GM19351 (cell line): Measurements from ENCODE around the gene ARMS2.

Experiments
- ATAC-seq: cut with Tn5 transposase; IDR thresholded peaks from one replicate; pipeline ENCODE4 v1.9.1; 2021; ENCODE audit warnings: mild to moderate bottlenecking, moderate library complexity; ENCODE audit not compliant: unreplicated experiment

ARMS2 gene, protein sequence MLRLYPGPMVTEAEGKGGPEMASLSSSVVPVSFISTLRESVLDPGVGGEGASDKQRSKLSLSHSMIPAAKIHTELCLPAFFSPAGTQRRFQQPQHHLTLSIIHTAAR

DNA sequence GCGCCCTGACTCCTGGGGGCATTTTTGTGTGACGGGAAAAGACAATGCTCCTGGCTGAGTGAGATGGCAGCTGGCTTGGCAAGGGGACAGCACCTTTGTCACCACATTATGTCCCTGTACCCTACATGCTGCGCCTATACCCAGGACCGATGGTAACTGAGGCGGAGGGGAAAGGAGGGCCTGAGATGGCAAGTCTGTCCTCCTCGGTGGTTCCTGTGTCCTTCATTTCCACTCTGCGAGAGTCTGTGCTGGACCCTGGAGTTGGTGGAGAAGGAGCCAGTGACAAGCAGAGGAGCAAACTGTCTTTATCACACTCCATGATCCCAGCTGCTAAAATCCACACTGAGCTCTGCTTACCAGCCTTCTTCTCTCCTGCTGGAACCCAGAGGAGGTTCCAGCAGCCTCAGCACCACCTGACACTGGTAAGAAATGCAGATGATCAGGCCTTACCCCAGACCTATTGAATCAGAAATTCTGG, at the start of gene ARMS2:
TSS of gene ARMS2 (plus strand) at position 51 of the 478 bp plus-strand sequence. CDS start at position 126, 75 bp downstream.
- ATAC-seq = no peak

DNA sequence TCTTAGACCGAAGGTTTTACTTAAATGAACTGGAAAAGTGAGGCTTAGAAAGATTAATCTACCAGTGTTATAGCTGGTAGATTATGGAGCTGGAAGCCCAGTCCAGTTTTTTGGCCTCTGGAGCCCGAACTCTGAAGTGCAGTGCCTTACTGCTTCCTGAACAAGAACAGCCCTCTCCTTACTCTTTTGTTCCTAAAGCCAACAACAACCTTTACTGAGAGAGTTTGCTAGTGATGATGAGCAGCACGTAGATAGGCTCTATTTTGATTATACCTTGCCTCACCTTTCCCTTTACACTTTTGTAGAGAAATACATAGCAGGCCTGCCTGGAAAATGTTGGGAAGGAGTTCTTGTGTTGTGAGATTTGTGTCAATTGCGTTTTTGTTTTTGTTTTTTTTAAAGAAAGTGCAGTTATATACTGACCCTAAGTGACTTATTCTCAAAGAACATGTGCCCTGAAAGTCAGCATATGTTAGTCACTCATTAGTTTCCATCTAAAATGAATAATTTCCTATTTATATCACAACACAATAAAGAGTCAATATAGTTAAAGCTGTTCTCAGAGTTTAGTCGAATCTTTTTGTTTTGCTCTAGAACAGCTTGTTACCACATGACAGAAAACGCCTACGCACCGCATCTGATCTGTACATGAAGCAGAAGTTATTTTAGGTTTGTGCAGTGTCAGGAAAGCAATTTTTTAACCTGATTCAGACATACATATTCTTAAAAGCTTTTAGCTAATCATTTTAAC, 46.9 kb upstream of the ARMS2 start:
- no peak for ATAC-seq

DNA sequence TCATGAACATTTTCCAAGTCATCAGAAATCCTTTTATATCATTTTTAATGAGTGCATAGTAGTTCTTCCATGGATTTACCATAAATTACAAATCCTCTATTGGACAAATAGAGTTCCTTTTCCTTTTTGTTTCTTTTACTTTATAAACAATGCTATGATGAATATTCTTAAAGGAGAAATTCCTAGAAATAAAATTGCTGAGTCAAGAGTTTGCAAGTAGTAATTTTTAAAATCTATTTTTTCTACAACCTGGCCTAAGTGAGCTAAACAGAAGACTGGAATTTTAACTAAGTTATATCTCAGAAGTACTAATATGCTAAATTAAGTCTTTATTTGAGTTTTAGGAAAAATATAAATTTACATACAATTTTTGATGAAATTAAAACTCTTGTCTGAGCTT, 41.1 kb upstream of the ARMS2 start:
- ATAC-seq = no peak

DNA sequence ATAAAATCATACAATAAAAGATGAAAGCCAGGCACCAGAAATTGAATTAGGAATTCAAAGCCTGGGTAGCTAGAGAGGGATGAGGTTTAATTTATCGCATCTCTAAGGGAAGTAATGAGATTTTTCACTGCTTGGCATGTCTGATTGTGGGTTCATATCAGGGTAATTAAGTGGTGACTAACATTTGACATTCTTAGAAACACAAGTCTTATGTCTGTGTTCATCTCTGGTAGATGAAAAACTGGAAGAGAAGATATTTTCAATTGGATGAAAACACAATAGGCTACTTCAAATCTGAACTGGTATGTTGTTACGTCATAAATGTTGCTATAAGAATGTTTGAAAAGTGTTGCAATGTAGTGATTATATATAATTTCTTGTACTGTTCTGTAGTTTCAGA, 36.8 kb upstream of the ARMS2 start:
- ATAC-seq = no peak

DNA sequence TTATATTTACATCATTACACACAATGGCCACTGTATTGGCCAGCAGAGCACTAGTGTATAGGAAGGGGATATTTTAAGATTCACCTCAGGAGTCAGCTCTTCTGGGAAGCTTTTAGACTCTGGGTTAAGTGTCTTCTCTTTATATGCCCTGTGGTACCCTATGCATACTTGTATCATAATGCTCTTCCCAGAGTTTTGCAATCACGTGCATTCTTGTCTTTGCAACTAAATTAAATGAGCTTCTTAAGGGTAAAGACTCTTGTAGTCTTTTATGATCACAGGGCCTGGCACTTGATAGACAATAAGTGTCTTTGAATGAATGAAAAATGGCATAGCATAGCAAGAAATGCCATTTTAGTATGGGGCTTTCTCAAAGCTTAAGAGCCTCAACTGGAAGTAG, 35.4 kb upstream of the ARMS2 start:
- no peak for ATAC-seq

DNA sequence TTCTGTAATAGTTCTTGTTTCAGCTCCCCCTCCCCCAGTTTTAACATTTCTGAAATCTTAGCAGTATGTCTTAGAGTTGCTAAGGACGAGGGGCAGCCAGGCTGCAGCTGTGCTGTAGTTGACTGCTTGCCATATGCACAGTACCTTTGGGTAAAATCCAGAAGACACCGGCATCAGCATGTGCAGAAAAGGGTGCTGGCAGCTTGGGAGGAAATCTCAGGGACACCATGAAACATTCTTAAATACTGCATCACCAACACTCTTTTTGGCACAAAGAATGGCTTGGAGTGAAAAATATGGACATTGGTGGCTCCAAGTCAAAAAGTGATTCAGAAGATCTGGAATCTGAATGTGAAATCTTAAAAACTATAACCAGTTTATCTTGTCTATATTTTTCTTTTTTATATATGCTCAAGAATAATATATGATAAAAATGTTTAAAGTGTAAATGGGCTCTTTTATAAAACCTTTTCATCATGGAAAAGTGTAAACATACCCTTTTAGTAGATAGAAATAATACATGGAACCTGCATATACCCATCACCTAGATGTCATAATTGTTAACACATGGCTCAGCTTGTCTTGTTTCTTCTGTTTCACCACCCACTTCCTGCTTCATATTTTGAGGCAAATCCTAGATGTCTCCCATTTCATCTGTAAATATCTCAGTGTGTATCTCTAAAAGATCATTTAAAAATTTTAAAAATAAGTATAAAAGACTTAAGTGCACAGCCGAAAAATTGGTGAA, 34.4 kb upstream of the ARMS2 start:
- ATAC-seq = no peak

DNA sequence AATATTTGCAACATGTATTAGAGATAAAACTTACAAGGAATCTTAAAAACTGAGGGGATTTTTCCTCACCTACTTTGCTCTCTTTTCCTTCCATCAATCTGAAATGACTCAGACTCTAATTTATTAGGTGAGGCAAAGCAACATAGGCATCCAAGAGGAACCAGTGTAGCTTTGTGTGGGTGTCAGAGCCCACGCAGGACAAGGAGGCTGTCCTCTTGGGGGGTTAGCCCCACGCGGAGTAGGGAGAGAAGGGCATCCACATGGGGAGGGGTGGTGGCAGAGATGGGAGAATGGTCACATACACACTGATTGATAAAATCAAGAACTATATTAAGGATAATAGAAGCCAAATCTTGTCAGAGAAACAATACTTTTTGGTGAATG, 33.8 kb upstream of the ARMS2 start:
- no peak for ATAC-seq

DNA sequence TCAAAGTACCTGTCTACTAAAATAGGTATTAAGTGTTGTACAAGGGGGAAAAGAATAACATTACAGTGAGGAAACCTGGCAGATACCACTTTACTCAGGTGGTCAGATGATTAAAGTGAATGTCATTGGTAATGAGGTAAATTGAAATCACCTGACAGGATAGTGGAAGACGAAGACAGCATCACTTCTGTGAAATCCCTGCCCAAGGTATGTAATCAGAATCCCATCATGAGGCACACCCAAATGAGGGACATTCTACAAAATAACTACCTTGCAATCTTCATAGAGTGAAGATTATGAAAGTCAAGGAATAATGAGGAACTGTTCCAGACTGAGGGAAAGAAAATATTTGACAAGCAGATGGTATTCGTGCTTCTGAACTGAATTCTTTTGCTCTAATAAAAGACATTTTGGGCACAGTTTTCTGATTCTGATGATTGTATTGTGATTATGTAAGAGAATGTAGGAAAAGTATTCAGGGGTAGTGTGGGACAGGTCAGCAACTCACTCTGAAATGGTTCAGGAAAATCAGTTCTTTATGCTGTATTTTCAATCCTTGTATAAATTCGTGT, 33.3 kb upstream of the ARMS2 start:
- no peak for ATAC-seq

DNA sequence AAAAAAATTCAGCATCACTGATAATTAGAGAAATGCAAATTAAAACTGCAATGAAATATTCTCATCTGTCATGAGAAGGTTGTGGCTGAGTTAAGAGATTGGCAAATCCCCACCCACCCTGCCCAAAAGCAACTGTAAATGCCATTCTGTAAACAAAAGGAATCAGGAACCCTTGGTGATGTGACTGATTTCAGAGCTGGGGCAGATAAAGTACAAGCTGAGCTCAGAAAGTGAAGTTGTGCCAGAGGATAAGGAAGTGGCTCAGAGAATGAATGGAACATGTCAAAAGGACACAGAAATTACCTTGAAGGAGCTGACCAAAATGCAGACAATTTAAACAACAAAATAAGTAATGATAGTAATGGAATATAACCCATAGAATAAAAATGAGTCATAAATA, 32.7 kb upstream of the ARMS2 start:
- ATAC-seq = no peak

DNA sequence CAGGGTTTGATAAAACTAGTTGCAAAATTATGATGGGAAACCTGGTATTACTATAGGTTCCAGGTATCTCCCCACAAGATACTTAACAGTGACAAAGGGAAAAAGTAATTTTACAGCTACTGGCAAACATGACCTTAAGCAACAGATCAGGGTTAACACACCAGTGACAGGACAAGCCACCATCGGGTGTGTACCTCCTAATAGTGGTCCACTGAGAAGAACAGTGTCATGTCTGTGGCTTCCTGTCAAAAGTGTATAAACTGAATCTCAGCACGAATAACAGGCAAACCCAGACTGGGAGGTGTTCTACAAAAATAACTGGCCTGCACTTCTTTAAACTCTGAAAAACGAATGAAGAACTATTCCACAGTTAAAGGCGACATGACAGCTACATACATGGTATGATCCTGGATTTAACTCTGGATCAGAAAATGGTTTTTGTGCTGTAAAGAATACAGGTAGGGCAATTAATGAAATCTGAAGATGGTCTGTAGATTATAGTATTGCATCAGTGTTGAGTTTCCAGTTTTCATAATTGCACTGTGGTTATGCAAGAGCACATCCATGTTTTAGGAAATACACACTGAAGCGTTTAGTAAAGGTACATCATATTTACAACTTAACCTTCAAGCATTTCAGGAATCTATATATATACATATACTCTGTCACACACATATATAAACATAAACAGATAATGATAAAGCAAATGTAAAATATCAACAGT, 32.0 kb upstream of the ARMS2 start:
- ATAC-seq = no peak

DNA sequence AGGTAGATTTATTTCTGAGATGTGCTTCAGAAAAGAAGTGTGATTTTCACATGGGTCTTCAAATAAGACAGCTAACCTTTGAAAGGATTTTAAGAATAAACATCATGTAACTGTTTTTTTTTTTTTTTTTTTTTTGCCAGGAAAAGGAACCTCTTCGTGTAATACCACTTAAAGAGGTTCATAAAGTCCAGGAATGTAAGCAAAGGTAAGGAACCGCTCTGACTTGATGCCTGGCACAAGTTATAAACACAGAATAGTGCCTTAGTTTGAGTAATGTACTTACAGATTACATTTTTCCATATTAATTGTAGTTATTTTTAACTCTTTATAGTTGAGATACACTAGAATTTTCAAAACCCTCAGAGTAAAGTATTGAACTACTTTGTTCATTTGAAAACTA, 30.4 kb upstream of the ARMS2 start:
- ATAC-seq = no peak

DNA sequence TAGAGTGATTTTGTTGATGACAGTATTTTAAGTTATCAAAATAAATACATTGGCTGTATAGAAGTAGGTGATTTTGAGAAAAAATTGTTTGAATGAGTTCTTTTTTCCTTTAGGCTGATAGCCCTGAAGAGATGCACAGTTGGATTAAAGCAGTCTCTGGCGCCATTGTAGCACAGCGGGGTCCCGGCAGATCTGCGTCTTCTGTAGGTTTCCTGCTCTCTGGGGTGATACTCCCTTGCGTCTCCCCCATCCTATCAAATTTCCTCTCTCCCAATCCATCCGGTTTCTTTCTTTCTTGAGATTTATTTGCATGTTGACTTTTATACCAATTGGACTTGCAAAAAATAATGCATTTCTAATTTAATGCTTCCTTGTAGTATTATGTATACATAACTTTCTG, 27.6 kb upstream of the ARMS2 start:
- no peak for ATAC-seq

DNA sequence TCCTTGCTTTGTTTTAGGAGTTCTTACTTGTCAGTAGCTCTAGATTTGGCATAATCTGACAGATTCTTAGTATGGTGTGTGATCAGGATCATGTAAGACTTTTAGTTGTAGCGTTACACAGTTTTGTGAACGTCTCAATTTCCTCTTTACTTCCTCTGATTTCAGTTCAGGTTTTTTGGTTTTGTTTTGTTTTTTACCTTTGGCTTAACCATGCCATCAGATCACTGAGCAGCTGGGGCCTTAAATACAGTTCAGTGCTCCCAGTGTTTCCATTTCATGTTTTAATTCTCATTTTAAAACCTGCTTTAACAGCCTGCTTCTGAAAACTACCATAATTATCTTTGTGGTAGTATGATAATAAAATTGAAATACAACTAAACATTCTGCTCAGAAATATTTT, 27.2 kb upstream of the ARMS2 start:
- ATAC-seq = no peak

DNA sequence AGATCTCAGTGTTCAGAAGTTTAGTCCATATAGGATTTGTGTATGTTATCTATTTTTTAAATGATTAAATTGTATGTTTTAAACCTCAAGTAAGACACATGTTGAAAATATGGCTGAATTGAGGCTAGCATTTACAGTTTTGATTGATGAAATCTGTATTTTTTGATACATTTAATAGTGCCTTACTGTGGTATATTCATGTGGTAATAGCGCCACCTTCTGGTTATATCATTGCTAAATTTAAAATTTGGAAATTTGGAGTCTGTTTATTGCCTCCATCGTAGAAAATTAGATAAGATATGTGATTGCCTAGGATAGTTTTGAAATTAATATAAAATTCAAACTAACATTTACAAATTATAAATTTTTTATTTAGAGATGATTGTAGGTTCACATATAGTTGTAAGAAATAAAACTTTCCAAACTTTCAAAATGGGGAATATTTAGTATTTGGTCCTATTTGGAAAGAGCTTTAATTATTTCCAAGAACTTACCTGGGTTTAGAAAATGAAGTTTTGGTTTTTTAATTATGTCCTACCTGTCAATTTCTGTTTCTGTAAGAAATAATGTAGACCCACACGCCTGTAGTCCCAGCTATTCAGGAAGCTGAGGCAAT, 19.1 kb upstream of the ARMS2 start:
- ATAC-seq = no peak

DNA sequence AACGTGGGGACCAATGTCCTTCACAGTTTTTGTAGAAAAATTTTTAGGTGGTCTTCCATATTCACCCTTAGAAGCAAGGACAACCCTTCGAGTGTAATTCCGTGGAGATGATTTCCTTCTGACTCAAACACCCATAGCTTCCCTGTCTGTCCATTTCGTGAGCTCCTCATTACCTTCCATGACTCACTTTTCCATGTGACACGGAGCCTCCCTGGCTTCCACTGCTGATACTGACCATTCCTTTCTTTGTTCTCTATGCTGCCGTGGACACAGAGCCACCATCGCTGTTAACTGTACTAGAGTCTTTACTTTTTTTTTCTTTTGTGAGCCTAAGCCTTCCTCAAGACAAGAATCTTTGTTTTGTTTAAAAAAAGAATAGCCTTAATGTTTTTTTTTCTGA, 12.5 kb upstream of the ARMS2 start:
- ATAC-seq = no peak

DNA sequence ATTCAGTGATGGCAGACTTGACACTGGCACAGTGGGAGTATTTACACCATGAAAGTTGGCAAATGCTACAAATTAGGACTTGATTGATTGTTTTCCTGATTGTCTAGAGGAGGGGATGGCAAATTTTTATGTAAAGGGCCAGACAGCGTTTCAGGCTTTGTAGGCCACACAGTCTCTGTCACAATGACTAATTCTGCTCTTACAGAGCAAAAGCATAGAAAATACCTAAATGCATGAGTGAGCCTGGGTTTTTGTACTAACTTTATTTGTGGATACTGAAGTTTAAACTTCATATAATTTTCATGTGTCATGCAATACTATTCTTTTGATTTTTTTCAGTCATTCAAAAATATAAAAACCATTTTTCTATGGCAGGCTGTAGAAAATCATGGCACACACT, 9.0 kb upstream of the ARMS2 start:
- ATAC-seq = no peak

DNA sequence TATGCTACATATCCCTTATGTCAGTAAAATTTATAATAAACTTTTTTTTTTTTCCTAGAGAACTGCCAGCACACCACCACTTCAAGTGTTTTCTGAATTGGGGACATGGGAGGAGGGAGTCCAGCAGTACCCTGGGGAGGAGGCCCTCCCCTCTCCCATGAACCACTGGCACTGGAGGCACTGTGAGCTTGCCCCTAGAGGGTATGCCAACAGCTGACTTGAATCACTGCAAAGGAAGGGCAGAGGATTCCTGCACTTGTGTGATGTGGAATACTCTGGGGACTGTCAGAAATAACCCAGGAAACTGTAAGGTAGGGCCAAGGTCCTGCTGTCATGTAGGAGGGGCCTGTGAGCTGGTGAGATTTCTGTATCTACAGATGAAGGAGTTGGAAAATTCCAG, 8.5 kb upstream of the ARMS2 start:
- no peak for ATAC-seq

DNA sequence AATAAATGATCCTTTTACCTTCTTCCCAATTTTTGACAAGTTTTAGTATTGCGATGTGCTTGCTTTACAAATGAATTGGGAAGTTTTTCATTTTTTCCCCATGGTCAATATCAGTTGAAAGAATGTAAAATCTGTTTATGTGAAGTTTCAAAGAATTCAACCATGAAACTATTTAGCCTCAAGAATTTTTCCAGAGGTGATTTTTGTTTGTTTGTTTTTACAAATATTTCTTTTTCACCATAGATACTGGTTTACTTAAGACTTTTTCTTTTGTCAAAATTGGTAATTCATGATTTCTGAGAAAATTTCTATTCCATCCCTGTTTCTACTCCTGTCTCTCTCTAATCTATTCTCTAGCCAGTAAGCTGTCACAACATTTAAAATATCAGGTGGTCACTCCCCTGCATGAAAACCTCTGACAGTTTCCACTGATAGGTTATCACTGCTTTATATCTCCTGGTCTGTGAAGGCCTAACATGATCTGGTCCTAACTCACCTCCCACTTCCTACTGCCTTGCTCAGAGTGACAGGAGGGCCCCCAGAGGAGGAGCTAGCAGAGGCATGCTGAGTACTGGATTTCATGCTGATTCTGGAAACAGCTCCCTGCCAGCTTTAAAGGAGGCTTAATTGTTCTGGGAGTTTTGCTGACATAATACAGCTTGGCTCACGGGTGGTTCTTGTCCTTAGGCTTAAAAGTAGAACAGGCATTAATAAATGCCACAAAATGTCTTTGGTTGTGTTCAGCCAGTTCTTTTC, 7.6 kb upstream of the ARMS2 start:
- ATAC-seq = no peak

DNA sequence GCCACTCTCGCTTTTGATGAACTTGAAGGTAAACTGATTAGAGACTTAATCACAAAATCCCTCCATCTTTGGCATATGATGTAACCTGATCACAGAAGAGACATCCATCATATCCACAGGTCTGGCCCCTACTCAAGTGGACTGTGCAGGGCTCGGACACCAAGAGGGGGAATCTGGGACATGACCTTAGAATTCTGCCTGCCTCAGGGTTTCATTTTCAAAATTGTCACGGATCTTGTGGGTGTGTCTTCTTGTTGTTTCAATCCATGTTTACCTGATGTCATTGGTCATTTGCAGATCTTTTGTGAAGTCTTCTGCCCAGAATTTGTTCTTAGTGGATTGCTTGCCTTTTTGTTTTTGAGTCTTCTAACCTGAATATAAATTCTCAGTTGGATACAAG, 5.9 kb upstream of the ARMS2 start:
- no peak for ATAC-seq

DNA sequence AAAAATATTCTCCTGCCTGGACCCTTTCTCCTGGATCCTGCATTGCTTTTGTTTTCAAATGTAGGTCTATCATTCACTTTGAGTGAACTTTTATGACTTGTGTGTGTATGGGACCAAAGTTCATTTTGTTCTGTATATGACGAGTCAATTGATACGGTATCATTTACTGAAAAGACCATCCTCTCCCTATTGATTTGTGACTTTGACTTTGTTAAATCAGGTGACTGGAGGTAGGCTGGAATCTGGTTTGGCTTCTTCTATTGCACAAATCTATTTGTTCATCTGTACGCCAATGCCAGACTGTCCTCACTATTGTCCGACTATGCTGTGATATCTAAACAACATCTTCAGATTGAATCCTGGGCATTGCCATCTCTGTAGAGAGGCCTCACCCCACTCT, 5.3 kb upstream of the ARMS2 start:
- no peak for ATAC-seq
